Fibroblast of lung (primary cell): ENCODE measurements around the gene LRMDA.

Experiments used
- CTCF ChIP-seq, 2 donors: IDR thresholded peaks in 1 of 2; conservative IDR thresholded peaks in 1 of 2; 1 replicate in 1 of 2; 2 replicates in 1 of 2; pipeline ENCODE4 v1.5.1; 2011 to 2012; ENCODE audit warnings: low read length in 2 of 2, control low read depth in 1 of 2, inconsistent platforms in 1 of 2, low read depth in 1 of 2, mild to moderate bottlenecking in 1 of 2
- EZH2 ChIP-seq: IDR thresholded peaks from 2 replicates; pipeline ENCODE4 v1.5.1; 2012; ENCODE audit warnings: low read length, control low read depth, mild to moderate bottlenecking; ENCODE audit errors: missing control alignments

DNA sequence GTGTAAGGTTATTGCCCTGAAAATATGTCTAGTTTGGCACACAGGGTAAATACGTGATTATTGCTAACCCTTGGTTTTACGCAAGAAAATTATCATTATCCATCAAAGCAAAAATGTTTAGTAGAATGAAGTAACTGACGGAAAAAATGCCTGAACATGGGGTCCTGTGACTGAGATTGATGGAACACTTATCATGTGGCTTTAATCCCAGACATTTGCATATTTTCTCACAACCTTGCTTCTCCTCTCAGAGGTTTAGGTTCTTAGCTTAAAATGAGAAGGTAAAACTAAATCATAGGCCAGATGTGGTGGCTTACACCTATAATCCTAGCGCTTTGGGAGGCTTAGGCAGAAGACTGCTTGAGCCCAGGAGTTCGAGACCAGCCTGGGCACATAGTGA lies 1010.7 kb downstream of the LRMDA start:
- no peak for TF ChIP-seq EZH2
- no peak for TF ChIP-seq CTCF (conservative IDR thresholded peaks at IDR 0.05 in 1 of 2, IDR thresholded peaks at IDR 0.05 in 1 of 2; ENCODE audit: low read depth in 1 of 2, low read length in 2 of 2)
